Testis (tissue), 3 donors: Measurements from ENCODE around the gene POGLUT2. TPM values are rescaled to one million over a fixed set of nuclear protein-coding genes. Genes with fewer than 3 reads are reported as not detected.
A peak's percentile ranks its signal among the peaks of the same experiment; 100 is the strongest.

Experiments
- DNase-seq: peaks from one replicate; pipeline ENCODE4 v3.0.0-alpha.2; 2019
- H3K27ac ChIP-seq, 2 donors: fragments of 200-600 bp; sonication (generic); one replicate each; pipeline ENCODE4 v1.5.1; 2019
- H3K27me3 ChIP-seq: fragments of 200-600 bp; sonication (generic); one replicate; pipeline ENCODE4 v1.5.1; 2019
- H3K36me3 ChIP-seq: fragments of 200-600 bp; sonication (generic); one replicate; pipeline ENCODE4 v1.5.1; 2017; ENCODE audit warnings: low read depth; ENCODE audit errors: missing control alignments
- H3K4me1 ChIP-seq: fragments of 200-600 bp; sonication (generic); one replicate; pipeline ENCODE4 v1.5.1; 2019
- H3K4me3 ChIP-seq, 2 donors: fragments of 200-600 bp; sonication (generic); one replicate each; pipeline ENCODE4 v1.5.1; 2017 to 2019
- H3K9me3 ChIP-seq: fragments of 200-600 bp; sonication (generic); one replicate; pipeline ENCODE4 v1.5.1; 2017
- POLR2A ChIP-seq: fragments of 450-650 bp; IDR thresholded peaks from one replicate; pipeline ENCODE4 v1.6.1; 2017; ENCODE audit warnings: antibody characterized with exemption, mild to moderate bottlenecking, moderate library complexity
- WGBS, 2 donors: methylation state at CpG; one replicate each; pipeline ENCODE4 v1.1.5; 2018; 5-methylcytosine and 5-hydroxymethylcytosine counted together
- intact Hi-C: fragments of 100-400 bp; cut with DNase I; formaldehyde crosslinking; loops from one replicate; pipeline ENCODE4 v1.15.1; 2023; ENCODE audit warnings: low total_unique reads
- polyA plus RNA-seq: library from polyadenylated mRNA; stranded (reverse); fragments of 350-450 nt; fragmentation: Illumina TruSeq; extraction: RNeasy Lipid Tissue Mini Kit (QIAGEN cat#74804); gene quantifications from one replicate; pipeline ENCODE4 v1.2.3, GENCODE V29; 2014; ENCODE audit warnings: low read depth, low replicate concordance; ENCODE audit not compliant: insufficient read depth
- total RNA-seq, 2 donors: library from RNA; depleted of rRNA; stranded (reverse); fragments of >200 nt; gene quantifications; one replicate each; pipeline ENCODE4 v1.2.3, GENCODE V29; 2016
- TF ChIP-seq, protein P1 (sequence below), 3 experiments: fragments of 450-650 bp in 2 of 3; fragments of 200-600 bp in 1 of 3; sonication (generic) in 1 of 3; IDR thresholded peaks; one replicate each; pipeline ENCODE4 v1.5.1; 2016 to 2019; ENCODE audit warnings: antibody characterized with exemption in 3 of 3, mild to moderate bottlenecking in 2 of 3, moderate library complexity in 1 of 3

Gene POGLUT2
- total and polyA plus RNA-seq, 3 donors from 2014 or later, result 2.5 to 4.1 (median 3.9) TPM

DNA sequence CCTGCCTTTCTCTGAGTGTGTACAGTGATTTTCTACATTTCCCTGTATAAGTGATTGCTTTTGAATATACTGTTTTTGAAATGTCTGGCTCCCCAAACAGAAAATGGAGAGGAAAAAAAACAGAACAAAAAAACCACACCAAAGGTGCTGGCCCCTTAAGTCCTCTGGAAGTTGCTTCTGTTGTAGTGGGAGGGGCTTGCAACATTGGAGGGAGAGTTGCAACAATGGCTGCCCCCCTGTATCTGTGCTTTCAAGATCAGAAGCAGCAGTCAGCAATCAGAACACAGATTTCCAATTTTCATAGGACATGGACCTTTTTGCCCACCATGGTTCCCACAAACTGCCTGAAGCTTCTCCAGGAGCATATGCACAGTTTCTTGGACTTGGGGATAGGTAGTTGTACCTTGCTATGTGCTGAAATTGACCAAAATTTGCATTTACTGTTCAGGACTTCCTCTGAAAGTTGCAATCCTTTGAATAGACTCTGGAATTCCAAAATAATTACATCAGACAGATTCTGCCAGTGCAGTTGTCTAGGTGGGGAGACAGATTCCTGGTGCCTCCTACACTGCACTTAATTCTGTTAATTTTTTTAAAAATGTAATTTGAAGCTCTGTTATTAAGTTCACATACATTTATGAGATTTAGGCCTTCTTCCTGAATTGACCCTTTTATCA is 14.0 kb upstream of the POGLUT2 start:
- no peak overlapping the region for H3K4me3 ChIP-seq
- no peaks in the 10 kb centered on the region for H3K4me1 ChIP-seq
- H3K27ac ChIP-seq, result no peak overlapping the region
- TF ChIP-seq, protein P1, sequence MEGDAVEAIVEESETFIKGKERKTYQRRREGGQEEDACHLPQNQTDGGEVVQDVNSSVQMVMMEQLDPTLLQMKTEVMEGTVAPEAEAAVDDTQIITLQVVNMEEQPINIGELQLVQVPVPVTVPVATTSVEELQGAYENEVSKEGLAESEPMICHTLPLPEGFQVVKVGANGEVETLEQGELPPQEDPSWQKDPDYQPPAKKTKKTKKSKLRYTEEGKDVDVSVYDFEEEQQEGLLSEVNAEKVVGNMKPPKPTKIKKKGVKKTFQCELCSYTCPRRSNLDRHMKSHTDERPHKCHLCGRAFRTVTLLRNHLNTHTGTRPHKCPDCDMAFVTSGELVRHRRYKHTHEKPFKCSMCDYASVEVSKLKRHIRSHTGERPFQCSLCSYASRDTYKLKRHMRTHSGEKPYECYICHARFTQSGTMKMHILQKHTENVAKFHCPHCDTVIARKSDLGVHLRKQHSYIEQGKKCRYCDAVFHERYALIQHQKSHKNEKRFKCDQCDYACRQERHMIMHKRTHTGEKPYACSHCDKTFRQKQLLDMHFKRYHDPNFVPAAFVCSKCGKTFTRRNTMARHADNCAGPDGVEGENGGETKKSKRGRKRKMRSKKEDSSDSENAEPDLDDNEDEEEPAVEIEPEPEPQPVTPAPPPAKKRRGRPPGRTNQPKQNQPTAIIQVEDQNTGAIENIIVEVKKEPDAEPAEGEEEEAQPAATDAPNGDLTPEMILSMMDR (IDR thresholded peaks at IDR 0.05), result no peak
- no peak for TF ChIP-seq POLR2A
- H3K27me3 ChIP-seq, result no peaks in the 10 kb centered on the region
- no peaks in the 10 kb centered on the region for H3K9me3 ChIP-seq
- intact Hi-C loops, result no loop called here
- H3K36me3 ChIP-seq, result no peaks in the 10 kb centered on the region
- no peak for DNase-seq

DNA sequence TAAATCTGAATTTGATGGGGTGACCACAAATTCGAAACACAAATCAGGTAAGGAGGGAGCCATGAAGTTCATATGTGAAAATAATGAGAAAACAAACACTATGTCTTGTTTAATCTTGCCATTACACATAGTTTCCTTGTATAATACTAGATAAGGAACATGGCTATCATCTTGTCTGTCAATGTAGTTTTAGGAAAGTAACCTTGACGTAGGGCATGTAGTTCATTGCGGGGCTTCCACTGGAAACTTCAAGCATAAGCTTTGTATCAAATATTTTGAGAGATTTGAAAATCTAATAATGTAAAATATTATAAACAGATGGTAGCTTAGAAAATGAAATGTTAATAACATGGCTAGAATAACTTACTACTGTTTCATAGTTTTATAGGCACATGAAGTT is 8.9 kb upstream of the POGLUT2 start:
- no peak for DNase-seq
- H3K27me3 ChIP-seq, result no peaks in the 10 kb centered on the region
- H3K27ac ChIP-seq, result no peak overlapping the region
- H3K4me3 ChIP-seq, result no peak overlapping the region
- TF ChIP-seq, protein P1 (IDR thresholded peaks at IDR 0.05), result no peak
- TF ChIP-seq POLR2A, result no peak
- no peaks in the 10 kb centered on the region for H3K36me3 ChIP-seq
- intact Hi-C loops, result no loop called here
- H3K4me1 ChIP-seq, result no peaks in the 10 kb centered on the region
- H3K9me3 ChIP-seq, result no peaks in the 10 kb centered on the region
- WGBS, 2 donors, result 93 to 94% methylated on average over 3 of the region's 3 CpGs

DNA sequence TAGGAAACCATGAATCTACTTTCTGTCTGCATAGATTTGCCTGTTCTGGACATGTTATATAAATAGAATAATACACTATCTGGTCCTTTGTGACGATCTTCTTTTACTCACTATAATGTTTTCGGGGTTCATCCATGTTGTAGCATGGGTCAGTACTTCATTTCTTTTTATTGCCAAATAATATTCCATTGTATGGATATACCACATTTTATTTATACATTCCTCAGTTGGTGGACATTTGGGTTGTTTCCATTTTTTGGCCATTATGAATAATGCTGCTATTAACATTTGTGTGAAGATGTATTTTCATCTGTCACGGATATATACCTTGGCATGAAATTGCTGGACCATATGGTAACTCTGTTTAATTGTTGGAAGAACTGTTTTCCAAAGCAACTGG is 6.9 kb upstream of the POGLUT2 start:
- no peak for DNase-seq
- intact Hi-C loops, result no loop called here
- Histone ChIP-seq H3K9me3 (no peaks in the 10 kb centered on the region), H3K36me3 (no peaks in the 10 kb centered on the region), H3K4me3 (no peak overlapping the region), H3K27ac (no peak overlapping the region), H3K4me1 (no peaks in the 10 kb centered on the region), H3K27me3 (no peaks in the 10 kb centered on the region)
- WGBS, 2 donors, result 93 to 95% methylated on average over 3 of the region's 3 CpGs
- TF ChIP-seq POLR2A, result no peak
- TF ChIP-seq, protein P1 (IDR thresholded peaks at IDR 0.05), result no peak

DNA sequence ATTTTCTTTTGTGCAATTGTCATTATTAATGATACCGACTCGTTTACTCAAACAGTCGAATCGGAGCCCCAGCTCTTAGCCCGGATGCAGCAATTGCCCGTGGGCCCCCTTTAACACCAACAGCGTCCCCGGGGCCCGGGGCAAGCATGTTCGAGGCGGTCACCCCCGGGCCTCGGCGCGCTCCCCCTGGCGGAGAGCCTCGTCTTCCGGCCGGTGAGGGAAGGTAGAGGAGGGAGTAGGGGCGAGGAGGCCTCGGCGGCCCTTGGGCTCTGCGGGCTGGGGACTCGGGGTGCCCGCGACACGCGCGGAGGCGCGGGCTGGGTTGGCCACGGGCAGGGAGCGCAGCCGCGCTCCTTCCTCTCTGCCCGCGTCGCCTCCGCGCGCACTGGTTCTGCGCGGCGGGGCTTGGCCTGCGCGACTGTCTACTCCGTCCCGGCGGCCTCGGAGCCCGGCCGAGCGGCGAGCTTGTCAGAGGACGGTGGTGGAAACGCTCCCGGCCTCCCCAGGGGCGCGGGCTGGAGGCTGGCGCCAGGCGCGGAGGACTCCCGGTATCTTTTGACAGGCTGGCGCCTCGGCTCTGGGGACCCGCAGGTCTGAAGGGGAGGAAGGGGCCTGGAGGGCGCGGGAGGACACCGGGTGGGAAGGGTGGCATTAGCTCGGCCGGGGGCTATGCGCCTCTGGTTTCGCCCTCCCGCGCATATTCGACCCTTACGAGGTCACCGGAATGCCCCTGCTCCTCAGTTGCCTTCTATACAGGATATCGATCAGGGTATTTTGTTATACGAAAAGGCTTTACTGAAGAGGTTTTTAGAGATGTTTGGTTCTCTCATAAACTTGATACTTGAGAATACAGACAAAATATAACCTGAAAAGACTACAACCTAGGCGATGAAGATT is 1.6 kb upstream of the POGLUT2 start:
- Histone ChIP-seq H3K27ac (peak overlapping the region; percentile 47 to 80), H3K4me3 (peak overlapping the region; percentile 63 to 86), H3K4me1 (no peaks in the 10 kb centered on the region), H3K27me3 (no peaks in the 10 kb centered on the region), H3K9me3 (no peaks in the 10 kb centered on the region), H3K36me3 (no peaks in the 10 kb centered on the region)
- intact Hi-C loops, result no loop called here
- peak; percentile 78 for DNase-seq
- WGBS, 2 donors, result 2 to 3% methylated on average over 24 to 49 of the region's 81 CpGs
- TF ChIP-seq, protein P1 (IDR thresholded peaks at IDR 0.05), result peak; percentile 54 to 59 (median 55)
- TF ChIP-seq POLR2A, result no peak
